ENCODE results near the gene GPR15.

The GPR15 gene

GRCh38 chr3:98530676-98531075, 1.1 kb upstream of the GPR15 start:
- no peak for DNase-seq (ENCODE audit: low spot score)

GRCh38 chr3:98532275-98532637, 478 bp downstream of the GPR15 start:
- DNase-seq (ENCODE audit: low spot score), result no peak

DNA sequence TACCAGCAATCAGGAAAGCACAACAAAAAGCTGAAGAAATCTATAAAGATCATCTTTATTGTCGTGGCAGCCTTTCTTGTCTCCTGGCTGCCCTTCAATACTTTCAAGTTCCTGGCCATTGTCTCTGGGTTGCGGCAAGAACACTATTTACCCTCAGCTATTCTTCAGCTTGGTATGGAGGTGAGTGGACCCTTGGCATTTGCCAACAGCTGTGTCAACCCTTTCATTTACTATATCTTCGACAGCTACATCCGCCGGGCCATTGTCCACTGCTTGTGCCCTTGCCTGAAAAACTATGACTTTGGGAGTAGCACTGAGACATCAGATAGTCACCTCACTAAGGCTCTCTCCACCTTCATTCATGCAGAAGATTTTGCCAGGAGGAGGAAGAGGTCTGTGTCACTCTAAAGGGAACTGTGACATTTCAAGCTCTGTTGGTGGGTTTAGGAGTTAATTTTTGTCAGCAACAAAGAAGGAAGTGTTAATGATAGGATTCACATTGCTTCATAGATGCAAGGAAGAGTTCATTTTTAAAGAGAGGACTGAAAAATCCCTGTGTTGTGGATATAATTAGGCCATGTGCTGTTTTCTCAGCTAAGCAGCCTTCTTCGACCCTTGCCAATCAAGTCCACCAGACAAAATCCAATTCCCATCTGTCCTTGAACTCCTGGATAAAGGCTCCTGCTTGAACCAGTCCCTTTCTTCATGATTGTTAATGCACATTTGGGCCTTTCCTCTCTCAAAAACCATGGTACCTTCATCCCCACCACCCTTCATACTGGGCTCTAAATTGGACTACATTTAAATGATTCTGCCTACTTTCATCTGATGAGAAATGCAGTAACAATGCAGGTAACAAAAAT, 1.2 kb downstream of the GPR15 start:
- no peak for DNase-seq (ENCODE audit: low spot score)

DNA sequence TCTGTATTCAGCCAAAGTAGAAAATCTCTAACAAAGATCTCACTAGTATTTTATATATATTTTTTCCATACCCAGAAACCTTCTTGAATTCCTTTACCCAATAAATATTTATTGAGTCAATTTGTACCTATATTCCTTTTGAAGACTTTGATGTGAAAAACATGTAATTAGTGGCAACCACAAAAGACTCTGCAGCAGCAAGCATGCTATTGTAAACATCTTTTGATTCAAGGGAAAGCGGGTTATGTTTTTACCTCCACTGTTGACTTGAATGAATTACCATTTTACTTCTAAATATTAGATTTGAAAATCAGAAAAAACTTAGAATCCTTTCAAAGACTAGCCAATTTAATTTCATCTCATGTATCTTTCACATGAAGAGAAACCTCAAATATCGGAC, 2.4 kb downstream of the GPR15 start:
- no peak for DNase-seq (ENCODE audit: low spot score)

DNA sequence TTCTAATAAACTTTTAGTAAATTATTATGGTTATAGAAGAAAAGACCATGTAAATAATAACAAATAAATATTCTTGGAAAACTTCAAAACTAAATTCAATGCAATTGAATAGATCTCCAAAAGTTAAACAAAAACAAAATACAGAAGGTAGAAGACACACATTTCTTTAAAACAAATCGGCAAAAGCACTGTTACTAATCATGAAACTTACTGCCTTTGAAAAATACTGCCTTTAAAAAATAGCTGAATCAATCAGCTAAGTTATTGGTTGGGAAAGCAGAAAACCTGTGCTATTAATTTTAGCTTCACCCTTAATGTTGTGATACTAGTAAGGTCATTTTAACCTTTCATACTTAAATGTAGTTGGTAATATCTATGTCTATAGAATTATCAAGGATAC, 3.0 kb downstream of the GPR15 start:
- DNase-seq (ENCODE audit: low spot score), result no peak

GRCh38 chr3:98536456-98537017, 4.8 kb downstream of the GPR15 start:
- DNase-seq (ENCODE audit: low spot score), result no peak

- no peak for DNase-seq (ENCODE audit: low spot score)
Observed at GRCh38 chr3:98540346-98540745, 8.6 kb downstream of the GPR15 start.

DNA sequence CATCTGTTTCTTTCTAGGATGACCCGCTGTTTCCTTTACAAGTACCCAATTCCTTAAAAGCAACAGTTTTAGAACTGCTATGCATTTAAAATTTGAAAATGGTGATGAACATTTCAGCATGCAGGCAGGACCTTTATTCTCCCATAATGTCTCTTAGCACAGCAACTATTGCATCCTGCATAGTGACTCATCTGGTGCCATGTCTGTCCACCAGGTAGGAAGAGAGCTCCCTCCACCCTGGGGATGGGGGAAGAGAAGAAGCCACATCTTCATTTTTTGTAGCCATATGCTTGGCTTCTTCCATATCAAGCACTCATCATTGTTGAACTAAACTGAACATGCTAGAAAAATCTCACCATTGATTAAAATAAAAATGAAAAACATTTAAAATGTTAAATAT, 9.9 kb downstream of the GPR15 start:
- no peak for DNase-seq (ENCODE audit: low spot score)

DNA sequence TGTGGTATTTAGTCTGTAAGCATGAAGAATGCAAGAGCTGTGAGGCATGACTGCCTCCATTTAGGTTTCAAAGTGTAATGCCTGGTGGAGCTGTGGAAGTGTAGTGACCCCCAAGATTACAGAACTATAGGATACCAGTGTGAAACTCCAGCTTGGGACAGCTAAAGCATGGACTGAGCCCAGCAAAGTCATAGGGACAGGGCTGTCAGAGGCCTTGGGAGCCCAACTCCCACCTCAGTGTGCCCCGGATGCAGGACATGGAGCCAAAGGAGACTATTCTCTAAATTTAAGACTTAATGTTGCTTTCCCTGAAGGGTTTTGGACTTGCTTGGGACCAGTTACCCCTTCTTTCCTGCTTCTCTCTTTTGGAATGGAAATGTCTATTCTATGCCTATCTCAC, 10.8 kb downstream of the GPR15 start:
- DNase-seq (ENCODE audit: low spot score), result no peak

DNA sequence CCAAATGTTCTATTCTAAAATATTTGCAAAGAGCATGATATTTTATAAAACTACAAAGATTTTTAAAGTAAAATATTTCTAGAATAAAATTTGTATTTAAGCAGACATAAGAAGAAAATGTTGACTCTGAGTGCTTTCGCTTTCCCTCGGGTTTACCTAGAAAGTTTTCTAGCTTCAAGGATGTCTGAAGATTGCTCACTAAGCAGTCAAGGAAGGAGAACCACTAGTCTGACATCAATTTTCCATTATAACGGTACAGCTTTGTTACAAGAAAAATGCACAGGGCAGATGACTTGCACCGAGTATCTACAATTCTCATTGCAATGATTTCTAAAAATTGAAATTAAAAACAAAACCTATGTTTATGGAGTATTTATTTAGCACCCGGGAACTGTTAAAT, 14.2 kb downstream of the GPR15 start:
- no peak for DNase-seq (ENCODE audit: low spot score)

GRCh38 chr3:98548544-98548943, 16.8 kb downstream of the GPR15 start:
- no peak for DNase-seq (ENCODE audit: low spot score)

DNA sequence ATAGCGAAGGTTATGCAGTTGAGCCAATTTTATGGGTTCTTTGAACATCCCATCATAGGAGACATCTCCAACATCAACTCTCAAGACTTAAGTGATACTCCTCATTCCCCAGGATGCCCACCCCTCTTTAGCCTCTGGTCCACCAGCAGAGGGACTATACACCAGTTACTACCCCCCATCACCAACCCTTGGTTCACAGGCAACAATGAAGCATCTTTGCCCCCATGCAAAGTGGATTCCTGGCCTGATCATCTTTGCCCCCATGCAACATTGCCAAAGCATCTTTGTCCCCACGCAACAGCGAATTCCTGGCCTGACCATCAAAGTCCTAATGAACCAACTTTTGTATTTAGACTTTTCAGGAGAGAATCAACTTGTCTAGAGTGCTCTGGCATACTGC, 19.1 kb downstream of the GPR15 start:
- no peak for DNase-seq (ENCODE audit: low spot score)

- no peak for DNase-seq (ENCODE audit: low spot score)
Observed at GRCh38 chr3:98551236-98551635, 19.5 kb downstream of the GPR15 start.

GRCh38 chr3:98551754-98552153, 20.0 kb downstream of the GPR15 start:
- no peak for DNase-seq (ENCODE audit: low spot score)

DNA sequence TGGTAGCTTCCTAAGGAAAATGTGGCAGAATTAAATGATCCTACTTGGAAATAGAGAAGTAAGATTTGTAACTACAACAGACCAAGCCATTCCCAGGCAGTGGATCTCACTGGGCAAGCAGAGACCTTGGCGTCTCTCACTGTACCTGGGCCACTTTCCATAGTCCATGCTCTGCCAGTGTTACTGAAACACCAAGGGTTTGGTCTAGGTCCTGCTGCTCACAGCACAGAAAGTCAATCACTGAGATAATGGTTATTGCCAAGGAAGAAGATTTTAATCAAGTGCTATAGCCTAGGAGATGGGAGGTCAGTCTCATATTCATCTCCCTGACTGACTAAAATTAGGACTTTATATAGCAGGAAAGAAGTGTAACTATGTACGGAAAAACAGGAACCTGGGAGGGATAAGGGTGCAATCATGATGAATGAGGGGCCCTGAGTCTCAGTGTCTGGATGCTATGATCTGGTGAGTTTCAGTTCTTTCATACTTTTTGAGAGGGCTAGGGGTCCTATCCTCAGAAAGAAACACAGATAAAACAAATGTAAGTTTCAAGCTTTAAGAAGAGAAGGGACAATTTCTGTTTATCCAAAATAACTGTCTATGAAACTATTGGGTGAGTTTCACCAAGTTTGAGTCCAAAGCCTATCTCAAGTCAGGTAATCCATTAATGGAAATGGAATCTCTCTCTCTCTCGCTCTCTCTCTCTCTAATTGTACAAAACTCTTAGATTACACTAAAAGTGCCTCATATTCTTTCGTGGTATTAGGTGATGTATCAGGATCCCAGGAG, 20.6 kb downstream of the GPR15 start:
- DNase-seq (ENCODE audit: low spot score), result no peak

GRCh38 chr3:98553021-98553563, 21.3 kb downstream of the GPR15 start:
- DNase-seq (ENCODE audit: low spot score), result no peak

DNA sequence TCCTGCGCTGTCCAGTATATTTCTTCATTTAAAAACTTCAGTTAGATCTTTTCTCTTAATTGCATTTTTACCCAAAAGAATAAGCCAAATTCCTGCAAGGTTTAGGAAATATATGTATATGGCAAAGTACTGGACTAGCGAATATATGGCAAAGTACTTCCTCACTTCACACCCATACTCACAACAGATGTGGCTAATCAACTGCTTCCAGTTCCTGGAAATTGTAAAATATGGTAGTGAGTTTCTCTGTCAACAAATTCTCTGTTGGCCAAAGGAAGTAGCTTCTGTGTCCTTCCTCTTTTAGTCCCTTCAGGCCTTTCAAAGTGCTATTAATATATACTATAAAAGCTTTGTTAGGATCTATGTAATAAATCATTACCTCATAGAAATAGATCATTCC, 22.0 kb downstream of the GPR15 start:
- DNase-seq (ENCODE audit: low spot score), result no peak

GRCh38 chr3:98554580-98554979, 22.8 kb downstream of the GPR15 start:
- DNase-seq (ENCODE audit: low spot score), result no peak

- DNase-seq (ENCODE audit: low spot score), result no peak
Observed at GRCh38 chr3:98555025-98555379, 23.2 kb downstream of the GPR15 start.

- no peak for DNase-seq (ENCODE audit: low spot score)
Observed at GRCh38 chr3:98556164-98557130, 24.7 kb downstream of the GPR15 start.

DNA sequence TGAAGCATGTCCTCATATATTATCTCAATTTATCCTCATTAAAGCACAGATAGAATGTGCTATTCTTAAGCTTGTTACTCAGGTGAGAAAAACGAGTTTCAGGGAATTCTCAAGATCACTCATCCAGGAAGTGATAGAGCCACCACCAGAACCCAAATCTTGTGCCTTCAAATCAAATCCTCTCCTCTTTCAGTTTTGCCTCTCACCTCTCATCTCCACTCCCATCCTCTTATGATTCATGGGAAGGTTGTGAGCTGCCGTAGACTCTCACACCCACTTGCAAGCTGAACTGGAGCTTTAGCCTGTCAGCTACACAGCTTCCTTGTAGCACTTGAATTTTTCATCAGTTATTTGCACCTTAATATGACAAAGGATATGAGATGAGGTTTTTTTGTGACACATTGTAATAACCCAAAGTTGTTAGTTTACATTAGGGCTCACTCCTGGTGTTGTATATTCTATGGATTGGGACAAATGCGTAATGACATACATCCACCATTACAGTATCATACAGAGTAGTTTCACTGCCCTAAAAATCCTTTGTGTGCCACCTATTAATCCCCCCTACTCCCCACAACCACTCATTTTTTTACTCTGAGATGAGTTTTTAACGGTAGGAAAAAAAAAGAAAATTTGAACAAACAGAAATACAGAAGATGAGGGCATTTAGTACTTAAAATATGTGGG, 25.7 kb downstream of the GPR15 start:
- no peak for DNase-seq (ENCODE audit: low spot score)
